ENCODE results near the gene UGT1A4.

DNA sequence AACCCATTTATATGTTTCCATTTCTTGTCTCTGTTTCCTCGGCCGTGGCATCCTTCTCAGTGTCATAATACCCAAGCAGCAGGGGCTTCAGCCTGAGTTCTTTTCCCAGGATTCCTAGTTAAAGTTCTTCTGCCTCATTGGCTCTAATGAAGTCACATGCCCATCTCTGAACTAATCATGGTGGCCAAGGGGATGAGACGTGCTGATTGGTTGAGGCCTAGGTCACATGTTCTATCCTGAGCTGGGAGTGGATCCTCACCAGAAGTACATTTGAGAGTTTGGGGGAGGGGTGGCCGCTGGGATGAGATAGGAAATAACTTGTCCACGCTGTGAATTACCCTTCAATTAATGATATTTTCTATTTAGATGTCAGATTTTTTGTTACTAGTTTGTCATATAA, 9.6 kb upstream of the UGT1A4 start:
- no peak for TF ChIP-seq CTCF (IDR thresholded peaks at IDR 0.05)
- no peak for TF ChIP-seq POLR2A (IDR thresholded peaks at IDR 0.05)

Measured in thyroid gland (tissue), 4 donors.